ENCODE measurements around the gene SULT1C2. TPM values are rescaled to one million over a fixed set of nuclear protein-coding genes. Genes with fewer than 3 reads are reported as not detected.

The SULT1C2 gene
- total and polyA plus RNA-seq, 2 experiments from 2014 or later: 15.3 to 25.1 TPM

- H3K4me2 ChIP-seq: peak overlapping the region; percentile 69
Measured at GRCh38 chr2:108315444-108315934, 26.8 kb downstream of the SULT1C2 start.

GRCh38 chr2:108316033-108316432, 27.3 kb downstream of the SULT1C2 start:
- Histone ChIP-seq H3K9me2 (replicated peaks; ENCODE audit: insufficient read depth) (no peaks in the 10 kb centered on the region), H4K20me1 (ENCODE audit: insufficient read depth, poor library complexity, severe bottlenecking) (no peaks in the 10 kb centered on the region), H3K4me1 (ENCODE audit: insufficient read depth) (peaks cover 36% of the 10 kb centered on the region), H2AFZ (no peak overlapping the region), H3K36me3 (replicated peaks; ENCODE audit: insufficient read depth, low read depth) (no peaks in the 10 kb centered on the region), H3K9me3 (ENCODE audit: low read depth) (no peaks in the 10 kb centered on the region), H3K4me3 (no peak overlapping the region), H3K27ac (peak overlapping the region; percentile 75), H3K79me2 (peaks cover 23% of the 10 kb centered on the region), H3K4me2 (peak overlapping the region; percentile 6), H3K27me3 (no peaks in the 10 kb centered on the region)
- 22% methylated on average over 6 of the region's 6 CpGs for WGBS (ENCODE audit: low lambda C conversion rate, missing lambda C conversion rate)
- DNase-seq (ENCODE audit: low spot score): no peak
- TF ChIP-seq EZH2phosphoT487 (IDR thresholded peaks at IDR 0.05; ENCODE audit: low read depth, severe bottlenecking, unreplicated experiment) (no peak), CTCF (IDR thresholded peaks at IDR 0.05; ENCODE audit: poor library complexity) (no peak), EZH2 (IDR thresholded peaks at IDR 0.05; ENCODE audit: borderline replicate concordance) (no peak)

More at GRCh38 chr2:108315444-108315934, 26.8 kb downstream of the SULT1C2 start:
- Histone ChIP-seq H3K79me2 (peaks cover 28% of the 10 kb centered on the region), H3K27me3 (no peaks in the 10 kb centered on the region), H2AFZ (no peak overlapping the region), H3K4me1 (ENCODE audit: insufficient read depth) (peaks cover 36% of the 10 kb centered on the region), H3K36me3 (replicated peaks; ENCODE audit: insufficient read depth, low read depth) (no peaks in the 10 kb centered on the region), H3K4me3 (no peak overlapping the region), H4K20me1 (ENCODE audit: insufficient read depth, poor library complexity, severe bottlenecking) (no peaks in the 10 kb centered on the region), H3K9me2 (replicated peaks; ENCODE audit: insufficient read depth) (no peaks in the 10 kb centered on the region), H3K9me3 (ENCODE audit: low read depth) (no peaks in the 10 kb centered on the region), H3K27ac (peak overlapping the region; percentile 91)
- peak; percentile 54 for DNase-seq (ENCODE audit: low spot score)
- TF ChIP-seq CTCF (IDR thresholded peaks at IDR 0.05; ENCODE audit: poor library complexity) (no peak), EZH2phosphoT487 (IDR thresholded peaks at IDR 0.05; ENCODE audit: low read depth, severe bottlenecking, unreplicated experiment) (no peak), EZH2 (IDR thresholded peaks at IDR 0.05; ENCODE audit: borderline replicate concordance) (no peak)

GRCh38 chr2:108316461-108317258, 28.0 kb downstream of the SULT1C2 start:
- Histone ChIP-seq H3K4me1 (ENCODE audit: insufficient read depth) (peaks cover 36% of the 10 kb centered on the region), H3K4me2 (peak overlapping the region; percentile 6), H3K9me2 (replicated peaks; ENCODE audit: insufficient read depth) (no peaks in the 10 kb centered on the region), H3K79me2 (peaks cover 17% of the 10 kb centered on the region), H3K4me3 (no peak overlapping the region), H3K9me3 (ENCODE audit: low read depth) (no peaks in the 10 kb centered on the region), H4K20me1 (ENCODE audit: insufficient read depth, poor library complexity, severe bottlenecking) (no peaks in the 10 kb centered on the region), H3K27ac (peak overlapping the region; percentile 75), H2AFZ (no peak overlapping the region), H3K27me3 (no peaks in the 10 kb centered on the region), H3K36me3 (replicated peaks; ENCODE audit: insufficient read depth, low read depth) (no peaks in the 10 kb centered on the region)
- no peak for TF ChIP-seq CTCF (IDR thresholded peaks at IDR 0.05; ENCODE audit: poor library complexity)
- no peak for TF ChIP-seq EZH2phosphoT487 (IDR thresholded peaks at IDR 0.05; ENCODE audit: low read depth, severe bottlenecking, unreplicated experiment)
- no peak for TF ChIP-seq EZH2 (IDR thresholded peaks at IDR 0.05; ENCODE audit: borderline replicate concordance)
- WGBS (ENCODE audit: low lambda C conversion rate, missing lambda C conversion rate): 42% methylated on average over 12 of the region's 13 CpGs
- DNase-seq (ENCODE audit: low spot score): peak; percentile 40

Measured in hepatocyte (in vitro differentiated cells).